GM19455 (cell line): ENCODE data around the gene KIAA1755.

Experiments
- ATAC-seq: cut with Tn5 transposase; IDR thresholded peaks from one replicate; pipeline ENCODE4 v1.9.1; 2021; ENCODE audit not compliant: unreplicated experiment

The KIAA1755 gene

GRCh38 chr20:38209054-38209675 lies 51.4 kb downstream of the KIAA1755 start:
- no peak for ATAC-seq

GRCh38 chr20:38208523-38208922 lies 52.0 kb downstream of the KIAA1755 start:
- ATAC-seq: no peak

- no peak for ATAC-seq
Observed at GRCh38 chr20:38208088-38208487, 52.4 kb downstream of the KIAA1755 start.

GRCh38 chr20:38207621-38208020 lies 52.9 kb downstream of the KIAA1755 start:
- no peak for ATAC-seq

- ATAC-seq: no peak
Observed at GRCh38 chr20:38205001-38205400, 55.5 kb downstream of the KIAA1755 start.

- ATAC-seq: no peak
Observed at GRCh38 chr20:38203981-38204357, 56.6 kb downstream of the KIAA1755 start.

- ATAC-seq: no peak
Observed at GRCh38 chr20:38203337-38203980, 57.1 kb downstream of the KIAA1755 start.

- no peak for ATAC-seq
Observed at GRCh38 chr20:38202982-38203293, 57.6 kb downstream of the KIAA1755 start.

- ATAC-seq: no peak
Observed at GRCh38 chr20:38202153-38202981, 58.2 kb downstream of the KIAA1755 start.

- no peak for ATAC-seq
Observed at GRCh38 chr20:38201356-38201755, 59.2 kb downstream of the KIAA1755 start.

- ATAC-seq: no peak
Observed at GRCh38 chr20:38200646-38201045, 59.9 kb downstream of the KIAA1755 start.

GRCh38 chr20:38199501-38200390 lies 60.8 kb downstream of the KIAA1755 start:
- ATAC-seq: no peak

- no peak for ATAC-seq
Observed at GRCh38 chr20:38198238-38198861, 62.2 kb downstream of the KIAA1755 start.

GRCh38 chr20:38197619-38198018 lies 62.9 kb downstream of the KIAA1755 start:
- no peak for ATAC-seq

- ATAC-seq: no peak
Observed at GRCh38 chr20:38197217-38197616, 63.3 kb downstream of the KIAA1755 start.

- ATAC-seq: no peak
Observed at GRCh38 chr20:38196592-38196991, 63.9 kb downstream of the KIAA1755 start.

- ATAC-seq: no peak
Observed at GRCh38 chr20:38196076-38196475, 64.5 kb downstream of the KIAA1755 start.

GRCh38 chr20:38195521-38195920 lies 65.0 kb downstream of the KIAA1755 start:
- no peak for ATAC-seq

GRCh38 chr20:38194971-38195504 lies 65.5 kb downstream of the KIAA1755 start:
- ATAC-seq: no peak

- no peak for ATAC-seq
Observed at GRCh38 chr20:38193586-38194105, 66.9 kb downstream of the KIAA1755 start.
